H9 (cell line): ENCODE results near the gene ADGRB3. TPM values are rescaled to one million over a fixed set of nuclear protein-coding genes. Genes with fewer than 3 reads are reported as not detected.

Experiments used
- DNase-seq: peaks from one replicate; pipeline ENCODE4 v3.0.0-alpha.2; 2017
- H2AFZ ChIP-seq: one replicate; pipeline ENCODE4 v1.6.1; 2013; ENCODE audit warnings: mild to moderate bottlenecking, low read length, control low read depth, moderate library complexity
- H2AK5ac ChIP-seq: 2 replicates; pipeline ENCODE4 v1.6.1; 2013; ENCODE audit warnings: low read length, control low read depth, mixed read lengths; ENCODE audit not compliant: insufficient read length
- H2BK120ac ChIP-seq: one replicate; pipeline ENCODE4 v1.6.1; 2013; ENCODE audit warnings: low read depth, mild to moderate bottlenecking, low read length, control low read depth, inconsistent platforms; ENCODE audit not compliant: poor library complexity, severe bottlenecking
- H2BK12ac ChIP-seq: 2 replicates; pipeline ENCODE4 v1.6.1; 2013; ENCODE audit warnings: low read length, control low read depth, mixed read lengths, low read depth; ENCODE audit not compliant: insufficient read length
- H2BK15ac ChIP-seq: 2 replicates; pipeline ENCODE4 v1.6.1; 2013; ENCODE audit warnings: low read depth, low read length, control low read depth
- H2BK20ac ChIP-seq: one replicate; pipeline ENCODE4 v1.6.1; 2013; ENCODE audit warnings: low read depth, mild to moderate bottlenecking, low read length, control low read depth, inconsistent platforms; ENCODE audit not compliant: poor library complexity, severe bottlenecking
- H2BK5ac ChIP-seq: 2 replicates; pipeline ENCODE4 v1.6.1; 2013; ENCODE audit warnings: low read length, control low read depth, mixed read lengths; ENCODE audit not compliant: insufficient read length
- H3K14ac ChIP-seq: 2 replicates; pipeline ENCODE4 v1.6.1; 2013; ENCODE audit warnings: low read length, control low read depth; ENCODE audit not compliant: insufficient read depth
- H3K18ac ChIP-seq: 2 replicates; pipeline ENCODE4 v1.6.1; 2013; ENCODE audit warnings: low read depth, mild to moderate bottlenecking, mixed read lengths, low read length, control low read depth; ENCODE audit not compliant: insufficient read length
- H3K23ac ChIP-seq: 2 replicates; pipeline ENCODE4 v1.6.1; 2013; ENCODE audit warnings: low read length, control low read depth, mixed read lengths, low read depth; ENCODE audit not compliant: insufficient read length
- H3K23me2 ChIP-seq: 2 replicates; pipeline ENCODE4 v1.6.1; 2013; ENCODE audit warnings: low read depth, mild to moderate bottlenecking, mixed read lengths, low read length, control low read depth; ENCODE audit not compliant: insufficient read length, poor library complexity, severe bottlenecking
- H3K27ac ChIP-seq: 2 replicates; pipeline ENCODE4 v1.5.1; 2013; ENCODE audit warnings: low read length, control low read depth, mixed read lengths, low read depth; ENCODE audit not compliant: insufficient read length
- H3K27me3 ChIP-seq: 2 replicates; pipeline ENCODE4 v1.6.1; 2013; ENCODE audit warnings: low read length, control low read depth, inconsistent platforms; ENCODE audit not compliant: insufficient read depth
- H3K4ac ChIP-seq: 2 replicates; pipeline ENCODE4 v1.6.1; 2013; ENCODE audit warnings: low read depth, mild to moderate bottlenecking, control low read depth, inconsistent platforms, low read length, moderate library complexity
- H3K4me1 ChIP-seq: 2 replicates; pipeline ENCODE4 v1.6.1; 2013; ENCODE audit warnings: low read length, control low read depth, inconsistent platforms; ENCODE audit not compliant: insufficient read depth
- H3K4me2 ChIP-seq: 2 replicates; pipeline ENCODE4 v1.6.1; 2013; ENCODE audit warnings: low read length, control low read depth, mixed read lengths; ENCODE audit not compliant: insufficient read length, insufficient read depth
- H3K56ac ChIP-seq: 2 replicates; pipeline ENCODE4 v1.6.1; 2013; ENCODE audit warnings: low read depth, mild to moderate bottlenecking, mixed read lengths, low read length, control low read depth; ENCODE audit not compliant: insufficient read length
- H3K79me1 ChIP-seq: 2 replicates; pipeline ENCODE4 v1.6.1; 2013; ENCODE audit warnings: low read depth, mild to moderate bottlenecking, moderate library complexity, low read length, control low read depth, inconsistent platforms; ENCODE audit not compliant: insufficient read depth, poor library complexity, severe bottlenecking
- H3K79me2 ChIP-seq: 2 replicates; pipeline ENCODE4 v1.6.1; 2013; ENCODE audit warnings: low read length, control low read depth, inconsistent platforms; ENCODE audit not compliant: insufficient read depth
- H3K9ac ChIP-seq: 2 replicates; pipeline ENCODE4 v1.6.1; 2013; ENCODE audit warnings: low read length, control low read depth, mixed read lengths; ENCODE audit not compliant: insufficient read length; ENCODE audit errors: extremely low read depth
- H3K9me3 ChIP-seq: one replicate; pipeline ENCODE4 v1.6.1; 2013; ENCODE audit warnings: low read depth, low read length, inconsistent platforms; ENCODE audit not compliant: control insufficient read depth
- H3T11ph ChIP-seq: one replicate; pipeline ENCODE4 v1.6.1; 2013; ENCODE audit warnings: mild to moderate bottlenecking, low read length, control low read depth, inconsistent platforms
- H4K20me1 ChIP-seq: one replicate; pipeline ENCODE4 v1.6.1; 2013; ENCODE audit not compliant: control insufficient read depth, insufficient read length, insufficient read depth
- H4K5ac ChIP-seq: 2 replicates; pipeline ENCODE4 v1.6.1; 2013; ENCODE audit warnings: low read depth, mild to moderate bottlenecking, mixed read lengths, low read length, control low read depth; ENCODE audit not compliant: insufficient read length
- H4K8ac ChIP-seq: replicated peaks from 2 replicates; pipeline ENCODE4 v1.6.1; 2013; ENCODE audit warnings: low read length, control low read depth, mixed read lengths, low read depth; ENCODE audit not compliant: insufficient read length
- H4K91ac ChIP-seq: 2 replicates; pipeline ENCODE4 v1.6.1; 2013; ENCODE audit warnings: low read depth, mild to moderate bottlenecking, moderate library complexity, mixed read lengths, low read length, control low read depth; ENCODE audit not compliant: insufficient read length
- H3K27ac Mint-ChIP-seq, 3 experiments: 2 replicates in 2 of 3; 3 replicates in 1 of 3; pipeline ENCODE4 v1.8.0; 2020 to 2021; ENCODE audit warnings: mixed read lengths in 3 of 3, mild to moderate bottlenecking in 1 of 3, moderate library complexity in 1 of 3
- H3K27me3 Mint-ChIP-seq: 2 replicates; pipeline ENCODE4 v1.8.0; 2021; ENCODE audit warnings: low read depth, mild to moderate bottlenecking, moderate library complexity, mixed read lengths
- H3K36me3 Mint-ChIP-seq, 3 experiments: 2 replicates in 2 of 3; 3 replicates in 1 of 3; pipeline ENCODE4 v1.8.0; 2020 to 2021; ENCODE audit warnings: low read depth in 3 of 3, mixed read lengths in 3 of 3; ENCODE audit not compliant: insufficient read depth in 1 of 3
- H3K4me1 Mint-ChIP-seq, 2 experiments: 2 replicates each; pipeline ENCODE4 v1.8.0; 2020; ENCODE audit warnings: mixed read lengths in 2 of 2
- H3K4me3 Mint-ChIP-seq, 2 experiments: 2 replicates in 1 of 2; 3 replicates in 1 of 2; pipeline ENCODE4 v1.8.0; 2020 to 2021; ENCODE audit warnings: mild to moderate bottlenecking in 2 of 2, mixed read lengths in 2 of 2, moderate library complexity in 1 of 2
- H3K9me3 Mint-ChIP-seq, 2 experiments: 2 replicates in 1 of 2; 3 replicates in 1 of 2; pipeline ENCODE4 v1.8.0; 2020; ENCODE audit warnings: mild to moderate bottlenecking in 2 of 2, mixed read lengths in 2 of 2, moderate library complexity in 1 of 2
- WGBS: extraction: QIAGEN DNeasy Blood & Tissue Kit; methylation state at CpG from one replicate; pipeline ENCODE4 v1.1.7; 2013; ENCODE audit warnings: missing lambda C conversion rate, low lambda C conversion rate, mixed read lengths; ENCODE audit not compliant: insufficient read length; ENCODE audit errors: extremely low coverage; 5-methylcytosine and 5-hydroxymethylcytosine counted together
- total RNA-seq: library from RNA; stranded (reverse); gene quantifications from 2 replicates; pipeline ENCODE4 v1.2.1, GENCODE V29; 2021
- TF ChIP-seq, protein P1 (sequence below): fragments of 200-600 bp; sonication (generic); conservative IDR thresholded peaks from 3 replicates; pipeline ENCODE4 v1.8.0; 2021; ENCODE audit warnings: antibody characterized with exemption, mild to moderate bottlenecking

Gene ADGRB3
- total RNA-seq, 1 experiment from 2014 or later: 0.37 TPM

DNA sequence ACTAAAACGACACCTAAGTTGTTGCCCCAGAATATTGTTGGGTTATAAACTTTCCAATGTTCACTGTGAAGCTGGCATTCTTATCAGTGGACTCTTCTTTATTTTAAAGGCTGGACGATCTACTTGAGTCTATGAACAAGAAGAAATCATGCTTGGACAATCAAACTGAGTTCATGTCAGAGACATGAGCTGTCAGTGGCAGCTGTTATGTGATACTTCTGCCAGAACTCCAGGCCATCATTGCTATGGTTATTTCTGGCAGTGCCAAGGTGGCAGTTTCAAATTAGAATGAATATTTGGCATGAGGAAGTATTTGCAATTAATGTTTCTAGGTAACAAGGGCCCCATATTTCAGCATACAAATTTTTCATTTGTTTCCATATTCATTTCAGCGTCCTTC lies 744.4 kb downstream of the ADGRB3 start:
- Histone ChIP-seq H3K4me2 (no peak overlapping the region), H3K9me3 (no peaks in the 10 kb centered on the region), H2BK15ac (no peak overlapping the region), H2BK20ac (no peak overlapping the region), H2AFZ (no peak overlapping the region), H4K20me1 (no peaks in the 10 kb centered on the region), H3K14ac (no peak overlapping the region), H4K5ac (no peak overlapping the region), H3T11ph (no peak overlapping the region), H3K79me2 (no peaks in the 10 kb centered on the region), H3K4me1 (no peaks in the 10 kb centered on the region), H4K91ac (no peak overlapping the region), H3K27ac (no peak overlapping the region), H3K18ac (no peak overlapping the region), H2BK5ac (no peak overlapping the region), H3K27me3 (no peaks in the 10 kb centered on the region), H3K23me2 (no peaks in the 10 kb centered on the region), H2BK12ac (no peak overlapping the region), H3K4ac (no peak overlapping the region), H3K23ac (no peak overlapping the region), H2AK5ac (no peak overlapping the region), H3K9ac (no peak overlapping the region), H2BK120ac (no peak overlapping the region), H3K56ac (no peak overlapping the region), H3K79me1 (no peaks in the 10 kb centered on the region), H4K8ac (no peak overlapping the region)
- Mint-ChIP-seq H3K27me3 (no peaks in the 10 kb centered on the region), H3K36me3 (no peaks in the 10 kb centered on the region), H3K4me1 (peaks cover 8 to 12% of the 10 kb centered on the region in 2 experiments; a peak in 3 of 4 replicates), H3K4me3 (no peak overlapping the region), H3K9me3 (no peaks in the 10 kb centered on the region), H3K27ac (no peak overlapping the region)
- WGBS: no CpG with 5 or more reads among the region's 3 CpGs
- TF ChIP-seq, protein P1, sequence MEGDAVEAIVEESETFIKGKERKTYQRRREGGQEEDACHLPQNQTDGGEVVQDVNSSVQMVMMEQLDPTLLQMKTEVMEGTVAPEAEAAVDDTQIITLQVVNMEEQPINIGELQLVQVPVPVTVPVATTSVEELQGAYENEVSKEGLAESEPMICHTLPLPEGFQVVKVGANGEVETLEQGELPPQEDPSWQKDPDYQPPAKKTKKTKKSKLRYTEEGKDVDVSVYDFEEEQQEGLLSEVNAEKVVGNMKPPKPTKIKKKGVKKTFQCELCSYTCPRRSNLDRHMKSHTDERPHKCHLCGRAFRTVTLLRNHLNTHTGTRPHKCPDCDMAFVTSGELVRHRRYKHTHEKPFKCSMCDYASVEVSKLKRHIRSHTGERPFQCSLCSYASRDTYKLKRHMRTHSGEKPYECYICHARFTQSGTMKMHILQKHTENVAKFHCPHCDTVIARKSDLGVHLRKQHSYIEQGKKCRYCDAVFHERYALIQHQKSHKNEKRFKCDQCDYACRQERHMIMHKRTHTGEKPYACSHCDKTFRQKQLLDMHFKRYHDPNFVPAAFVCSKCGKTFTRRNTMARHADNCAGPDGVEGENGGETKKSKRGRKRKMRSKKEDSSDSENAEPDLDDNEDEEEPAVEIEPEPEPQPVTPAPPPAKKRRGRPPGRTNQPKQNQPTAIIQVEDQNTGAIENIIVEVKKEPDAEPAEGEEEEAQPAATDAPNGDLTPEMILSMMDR: no peak
- DNase-seq: no peak
